Epithelial cell of prostate (primary cell): Measurements from ENCODE around the gene NRXN3.

Experiments used
- DNase-seq: peaks from one replicate; pipeline ENCODE4 v3.0.0-alpha.2; 2011; ENCODE audit warnings: low read depth, low spot score
- H3K27ac ChIP-seq: fragments of 450-650 bp; 2 replicates; pipeline ENCODE4 v1.5.1; 2017; ENCODE audit warnings: mild to moderate bottlenecking

The NRXN3 gene

DNA sequence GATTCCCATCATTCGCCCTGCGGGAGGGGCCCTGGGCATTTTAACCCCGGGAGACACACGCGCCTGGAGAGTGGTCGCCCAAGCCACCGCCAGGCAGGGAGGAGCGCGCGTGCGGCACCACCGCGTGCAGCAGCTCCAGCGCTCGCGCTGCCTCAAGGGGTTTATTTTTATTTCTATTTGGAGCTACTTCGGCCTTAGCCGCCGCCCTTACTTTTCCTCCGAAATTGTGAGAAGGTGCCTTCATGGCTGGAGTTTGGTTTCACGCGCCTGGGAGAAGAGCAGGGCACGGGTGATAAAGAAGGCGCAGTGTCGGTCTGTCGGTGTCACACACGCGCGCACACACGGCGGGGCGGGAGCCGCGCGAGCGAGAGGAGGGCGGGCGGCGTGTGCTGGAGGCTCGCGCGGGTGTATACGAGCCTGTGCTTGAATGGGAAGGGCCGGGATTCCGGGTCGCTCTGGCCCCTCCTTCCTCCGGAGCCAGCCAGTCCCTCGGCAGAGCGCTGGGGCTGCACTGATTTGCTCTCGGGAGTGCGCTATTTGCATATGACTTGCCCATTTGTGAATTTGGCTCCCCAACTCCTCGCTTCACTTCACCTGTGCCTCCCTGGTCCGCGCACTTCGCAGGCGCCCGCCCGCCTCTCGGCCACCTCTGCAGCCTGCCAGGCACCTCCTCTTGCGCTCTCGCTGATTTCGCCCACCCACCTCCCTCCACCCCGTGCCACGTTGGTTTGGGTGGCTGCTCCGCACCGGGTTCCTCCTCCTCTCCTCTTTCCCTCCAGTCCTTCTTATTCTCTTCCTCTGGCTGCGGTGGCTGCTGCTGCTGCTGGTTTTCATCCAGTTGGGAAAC, 1108.8 kb downstream of the NRXN3 start:
- peak; percentile 74 for DNase-seq
- H3K27ac ChIP-seq = no peak overlapping the region

DNA sequence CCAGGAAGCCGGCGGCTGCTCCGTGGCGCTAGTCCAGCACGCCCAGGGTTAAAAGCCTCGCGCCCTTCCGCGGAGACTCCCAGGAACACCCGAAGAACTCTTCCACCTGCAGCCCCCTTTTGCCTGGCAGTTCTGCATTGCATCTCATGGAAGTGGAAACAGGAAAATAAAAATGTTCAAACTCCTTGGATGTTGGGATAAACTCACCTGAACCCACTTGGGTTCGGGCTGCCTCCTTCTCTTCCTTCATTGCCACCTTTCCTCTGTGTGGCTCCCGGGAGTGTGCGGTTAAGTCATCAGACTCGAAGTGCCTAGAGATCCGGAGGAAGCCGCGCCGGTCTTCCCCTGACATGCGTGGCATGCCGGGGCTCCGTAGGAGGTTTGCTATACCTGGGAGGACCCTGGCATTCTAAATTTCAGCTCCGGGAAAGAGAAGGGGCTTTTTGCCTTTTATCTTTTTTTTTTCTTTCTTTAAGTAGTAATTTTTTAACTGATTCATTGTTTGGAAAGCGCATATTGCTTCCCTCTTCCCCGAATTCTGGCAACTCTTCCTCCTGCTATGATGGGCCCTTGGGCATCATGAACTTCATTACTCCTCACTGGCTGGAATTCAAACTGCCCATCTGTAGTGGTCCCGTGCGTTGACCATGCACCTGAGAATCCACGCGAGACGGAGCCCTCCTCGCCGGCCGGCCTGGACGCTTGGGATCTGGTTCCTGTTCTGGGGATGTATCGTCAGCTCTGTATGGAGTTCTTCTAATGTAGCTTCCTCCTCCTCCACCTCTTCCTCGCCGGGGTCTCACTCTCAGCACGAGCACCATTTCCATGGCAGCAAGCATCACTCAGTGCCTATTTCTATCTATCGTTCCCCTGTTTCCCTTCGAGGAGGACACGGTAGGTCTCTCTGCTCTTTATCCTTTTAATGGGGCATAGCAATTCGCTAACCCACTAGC, 1109.7 kb downstream of the NRXN3 start:
- no peak overlapping the region for H3K27ac ChIP-seq
- DNase-seq = no peak

DNA sequence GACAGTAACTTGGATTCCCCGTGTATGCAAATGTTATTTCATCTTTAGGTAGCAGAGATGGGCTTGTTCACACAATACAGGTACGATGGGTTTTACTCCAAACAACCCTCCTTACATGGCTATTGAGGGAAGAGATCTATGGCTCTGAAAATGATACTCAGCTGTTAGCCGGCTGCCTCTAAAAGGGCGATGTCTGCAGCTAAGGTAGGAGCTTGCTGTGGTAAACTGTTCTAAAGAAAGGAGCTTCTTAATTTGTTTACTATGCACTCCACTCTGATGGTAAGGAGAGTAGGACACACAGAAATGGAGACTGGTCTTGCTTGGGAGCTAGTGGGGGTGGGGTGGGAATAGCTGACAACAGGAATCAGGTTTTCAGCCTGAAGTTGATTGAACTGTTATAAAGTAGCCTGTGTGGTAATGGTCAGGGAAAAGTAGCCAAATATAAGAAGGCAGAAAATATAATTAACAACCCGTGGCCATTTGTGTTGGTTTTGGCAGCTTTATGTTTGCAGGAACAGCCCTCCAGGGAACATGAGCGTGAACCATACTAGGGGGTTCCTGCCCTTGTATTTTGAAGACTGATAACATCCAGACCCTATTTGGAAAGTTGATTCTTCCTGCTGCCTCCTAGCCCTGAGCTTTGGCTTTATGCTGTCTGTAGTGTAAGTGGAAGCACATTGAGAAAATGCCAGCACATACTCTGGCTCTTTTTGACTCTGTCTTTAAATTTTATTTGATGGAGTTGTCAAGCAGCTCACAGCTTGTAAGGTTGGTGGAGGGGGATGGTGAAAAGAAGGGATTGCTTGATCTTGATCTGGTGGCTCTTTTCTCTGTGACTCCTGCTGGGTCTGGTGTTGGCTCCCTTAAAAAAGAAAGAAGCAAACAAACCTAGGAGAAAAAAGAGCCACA, 1111.3 kb downstream of the NRXN3 start:
- no peak overlapping the region for H3K27ac ChIP-seq
- DNase-seq = no peak

GRCh38 chr14:79284621-79285020, 1114.4 kb downstream of the NRXN3 start:
- H3K27ac ChIP-seq = no peak overlapping the region
- no peak for DNase-seq

DNA sequence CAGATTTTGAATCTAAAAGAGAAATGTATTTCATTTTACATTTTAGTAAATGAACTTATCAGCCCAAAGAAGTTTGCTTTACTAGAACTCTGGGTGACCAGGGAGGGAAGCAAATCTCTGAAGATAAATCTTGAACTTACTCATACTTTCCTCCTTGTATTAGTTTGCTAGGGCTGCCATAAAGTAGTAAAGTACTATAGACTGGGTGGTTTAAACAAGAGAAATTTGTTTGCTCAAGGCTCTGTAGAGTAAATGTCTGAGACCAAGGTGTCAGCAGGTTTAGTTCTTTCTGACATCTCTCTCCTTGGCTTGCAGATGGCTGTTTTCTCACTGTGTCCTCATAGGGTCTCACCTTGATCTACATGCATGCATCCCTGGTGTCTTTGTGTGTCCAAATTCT, 1115.1 kb downstream of the NRXN3 start:
- no peak overlapping the region for H3K27ac ChIP-seq
- no peak for DNase-seq

DNA sequence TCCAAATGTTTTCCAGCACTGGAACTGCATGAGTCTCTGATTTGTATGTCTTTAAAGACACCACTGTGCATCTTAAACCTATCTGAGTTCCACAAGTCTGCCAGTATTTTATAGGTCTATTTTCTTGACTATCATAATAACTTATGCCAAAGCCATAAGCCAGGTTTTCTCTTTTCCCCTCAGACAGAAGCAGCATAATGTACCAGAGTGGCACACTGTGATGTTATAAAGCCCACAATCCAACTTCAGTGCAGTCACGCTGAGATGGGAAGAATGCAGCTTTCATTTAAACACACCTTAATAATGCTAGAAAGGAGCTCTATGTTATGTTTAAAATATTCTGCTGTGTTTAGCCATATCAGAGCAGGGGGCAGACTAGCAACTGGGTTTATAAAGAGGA, 1117.8 kb downstream of the NRXN3 start:
- DNase-seq = no peak
- H3K27ac ChIP-seq = no peak overlapping the region

GRCh38 chr14:79293482-79294177, 1123.5 kb downstream of the NRXN3 start:
- no peak for DNase-seq
- no peak overlapping the region for H3K27ac ChIP-seq

- DNase-seq = no peak
- no peak overlapping the region for H3K27ac ChIP-seq
These were observed 1124.3 kb downstream of the NRXN3 start for GRCh38 chr14:79294499-79294898.

GRCh38 chr14:79295385-79295784, 1125.2 kb downstream of the NRXN3 start:
- no peak overlapping the region for H3K27ac ChIP-seq
- DNase-seq = no peak

DNA sequence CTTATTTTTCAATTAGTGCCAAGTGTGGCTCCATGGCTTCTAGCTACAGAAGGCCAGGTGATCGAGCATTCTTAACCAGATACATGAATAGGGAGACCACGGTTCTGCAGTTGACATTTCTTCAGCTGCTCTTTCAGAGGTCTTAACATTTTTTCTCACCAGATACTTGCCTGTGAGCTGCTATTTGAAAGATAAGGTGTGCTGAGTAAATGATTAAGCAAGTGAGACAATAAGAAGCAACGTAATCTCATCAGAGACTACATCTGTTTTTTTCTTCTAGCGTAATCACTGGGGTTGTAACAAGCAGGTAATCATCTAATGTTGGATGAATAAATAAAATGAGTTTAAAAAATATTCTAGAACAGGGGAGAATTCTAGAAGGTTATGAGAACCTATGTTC, 1128.2 kb downstream of the NRXN3 start:
- H3K27ac ChIP-seq = no peak overlapping the region
- DNase-seq = no peak

- no peak overlapping the region for H3K27ac ChIP-seq
These were observed 1129.0 kb downstream of the NRXN3 start for GRCh38 chr14:79299162-79299561.

DNA sequence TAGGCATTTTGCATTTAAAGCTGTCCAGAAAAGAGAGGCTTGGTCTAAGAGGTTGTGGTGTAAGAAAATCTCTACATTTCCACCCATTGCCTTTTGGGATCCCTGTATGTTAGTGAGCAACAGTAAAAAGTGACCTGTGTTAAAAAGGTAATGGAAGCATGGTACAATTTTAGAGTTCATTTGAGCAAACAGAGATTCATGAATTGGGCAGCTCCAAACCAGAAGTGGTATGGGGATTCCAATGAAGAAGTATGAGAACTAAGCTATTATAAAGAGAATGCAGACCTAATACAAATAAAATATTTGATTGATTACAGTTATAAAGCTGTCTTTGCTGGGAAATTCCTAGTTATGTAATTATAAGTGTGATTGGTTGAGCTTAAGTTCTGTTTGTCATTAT, 1134.1 kb downstream of the NRXN3 start:
- no peak for DNase-seq
- no peak overlapping the region for H3K27ac ChIP-seq

More at GRCh38 chr14:79299162-79299561, 1129.0 kb downstream of the NRXN3 start:
- DNase-seq = no peak

- DNase-seq = no peak
- H3K27ac ChIP-seq = no peak overlapping the region
These were observed 1136.4 kb downstream of the NRXN3 start for GRCh38 chr14:79306546-79306945.

GRCh38 chr14:79318371-79318770, 1148.2 kb downstream of the NRXN3 start:
- DNase-seq = no peak
- no peak overlapping the region for H3K27ac ChIP-seq

- no peak overlapping the region for H3K27ac ChIP-seq
- no peak for DNase-seq
These were observed 1150.4 kb downstream of the NRXN3 start for GRCh38 chr14:79320561-79320960.

GRCh38 chr14:79321070-79321469, 1150.9 kb downstream of the NRXN3 start:
- H3K27ac ChIP-seq = no peak overlapping the region
- DNase-seq = no peak

GRCh38 chr14:79325071-79325470, 1154.9 kb downstream of the NRXN3 start:
- no peak for DNase-seq

DNA sequence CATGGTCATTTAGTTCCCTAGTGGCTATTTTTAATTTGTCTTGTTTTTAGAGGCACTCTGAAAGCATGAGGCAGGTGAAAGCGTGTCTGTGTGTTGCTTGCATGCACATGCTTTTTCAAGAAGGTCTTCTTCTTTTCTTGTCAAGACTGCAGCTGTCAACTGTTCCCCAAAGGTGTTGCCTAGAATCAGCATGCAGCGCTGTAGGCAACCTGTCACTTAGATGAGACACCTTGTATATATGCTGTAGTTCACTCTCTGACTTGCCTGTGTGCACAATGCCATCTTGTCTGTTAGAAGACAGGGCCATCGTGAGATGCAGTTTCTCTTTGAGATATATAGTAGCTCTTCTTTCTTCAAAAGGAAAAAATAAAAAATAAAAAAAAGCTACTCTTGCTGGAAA, 1155.4 kb downstream of the NRXN3 start:
- no peak overlapping the region for H3K27ac ChIP-seq
- DNase-seq = no peak

More at GRCh38 chr14:79325071-79325470, 1154.9 kb downstream of the NRXN3 start:
- no peak overlapping the region for H3K27ac ChIP-seq

DNA sequence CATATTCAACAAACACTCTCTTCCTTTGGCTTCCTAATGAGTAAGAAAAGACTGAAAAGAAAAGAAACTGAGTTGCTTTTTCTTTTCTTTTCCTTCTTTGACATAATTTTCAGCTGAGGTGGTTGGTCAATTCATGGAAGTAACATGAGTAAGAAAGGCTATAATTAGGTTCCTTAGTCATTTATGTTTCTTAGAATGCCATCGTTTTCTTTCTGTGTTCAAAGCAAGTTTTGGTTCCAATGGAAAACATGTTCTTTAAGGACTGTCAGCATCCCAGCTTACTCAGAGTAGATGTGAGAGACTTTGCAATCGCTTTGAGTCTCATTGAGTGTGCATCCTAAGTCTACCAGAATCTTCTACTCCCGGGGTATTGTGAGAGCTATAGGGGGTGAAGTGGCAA, 1158.7 kb downstream of the NRXN3 start:
- no peak overlapping the region for H3K27ac ChIP-seq
- DNase-seq = no peak

DNA sequence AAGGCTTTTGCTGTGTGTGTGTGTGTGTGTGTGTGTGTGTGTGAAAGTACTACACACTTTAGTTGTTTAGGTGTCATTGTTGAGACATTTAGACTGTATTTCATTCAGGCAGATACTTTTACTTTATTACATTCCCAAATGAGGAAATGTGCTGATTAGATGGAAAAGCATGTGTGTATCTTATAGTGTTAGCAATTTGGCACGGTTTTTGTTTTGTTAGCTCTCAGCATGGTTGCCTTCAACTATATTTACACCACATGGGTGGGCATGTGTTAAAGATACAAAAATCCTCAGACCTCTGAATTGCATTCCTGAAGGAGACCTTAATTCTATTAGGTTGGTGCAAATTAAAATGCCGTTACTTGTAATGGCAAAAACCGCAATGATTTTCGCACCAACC, 1161.7 kb downstream of the NRXN3 start:
- no peak overlapping the region for H3K27ac ChIP-seq
- no peak for DNase-seq
